ENCODE data around the gene EIF4ENIF1.

The EIF4ENIF1 gene

GRCh38 chr22:31442768-31443489 lies 46.7 kb downstream of the EIF4ENIF1 start:
- CTCF ChIA-PET, result no interaction called here
- no peak for TF ChIP-seq ELF4 (IDR thresholded peaks at IDR 0.05)
- POLR2A ChIA-PET, result no interaction called here
- no peak for DNase-seq (ENCODE audit: extremely low spot score)

DNA sequence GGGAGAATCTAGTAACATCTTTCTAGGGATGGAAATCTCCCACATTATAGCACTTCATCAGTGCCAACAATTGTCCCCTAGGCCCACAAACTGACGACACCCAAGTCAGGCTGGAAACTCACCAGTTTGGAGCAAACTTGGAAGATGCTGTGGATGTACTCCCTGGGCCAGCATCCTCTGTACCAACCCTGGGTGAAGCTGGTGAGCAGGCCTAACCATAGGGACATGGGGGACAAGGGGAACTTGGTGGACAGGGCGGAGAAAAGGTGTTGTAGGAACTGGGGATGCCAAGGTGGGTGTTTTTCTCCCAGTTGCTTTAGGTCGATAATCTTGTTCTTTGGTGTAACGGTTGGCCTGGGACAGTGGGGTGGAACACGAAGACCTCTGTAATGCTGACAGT lies 48.0 kb downstream of the EIF4ENIF1 start:
- no peak for TF ChIP-seq HDGF (IDR thresholded peaks at IDR 0.05; ENCODE audit: borderline replicate concordance)
- TF ChIP-seq ARNT (IDR thresholded peaks at IDR 0.05), result no peak
- no peak for TF ChIP-seq TARDBP (IDR thresholded peaks at IDR 0.05)
- no peak for TF ChIP-seq LEF1 (IDR thresholded peaks at IDR 0.05; ENCODE audit: borderline replicate concordance)
- no peak for TF ChIP-seq SUZ12 (IDR thresholded peaks at IDR 0.05)
- no peak for TF ChIP-seq PKNOX1 (IDR thresholded peaks at IDR 0.05)
- no peak for TF ChIP-seq FOXK2 (IDR thresholded peaks at IDR 0.05)
- TF ChIP-seq FOXA1 (IDR thresholded peaks at IDR 0.05), result no peak
- CTCF ChIA-PET, result no interaction called here
- no peak for DNase-seq (ENCODE audit: extremely low spot score)
- POLR2A ChIA-PET, result no interaction called here

DNA sequence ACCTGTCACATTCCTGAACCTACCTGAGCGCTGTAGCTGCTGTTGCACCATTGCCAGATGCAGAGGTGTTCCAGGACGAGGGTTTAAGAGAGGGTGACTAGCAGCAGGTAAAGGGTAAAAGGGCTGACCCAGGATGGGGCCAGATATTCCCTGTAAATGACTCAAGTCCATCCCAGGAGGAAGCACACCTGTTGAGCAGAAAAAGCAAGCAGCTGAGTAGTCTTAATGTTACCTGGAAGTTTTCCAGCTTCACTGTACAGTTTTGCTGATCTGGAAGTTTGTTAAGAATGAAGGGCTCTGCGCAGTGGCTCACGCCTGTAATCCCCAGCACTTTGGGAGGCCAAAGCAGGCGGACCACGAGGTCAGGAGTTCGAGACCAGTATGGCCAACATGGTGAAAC lies 49.0 kb downstream of the EIF4ENIF1 start:
- POLR2A ChIA-PET, result no interaction called here

GRCh38 chr22:31439808-31440207 lies 49.8 kb downstream of the EIF4ENIF1 start:
- ChIA-PET POLR2A (no interaction called here), CTCF (no interaction called here)
- TF ChIP-seq NFRKB (IDR thresholded peaks at IDR 0.05) (no peak), ZNF384 (IDR thresholded peaks at IDR 0.05) (no peak), CTBP1 (IDR thresholded peaks at IDR 0.05; ENCODE audit: borderline replicate concordance) (no peak), L3MBTL2 (conservative IDR thresholded peaks at IDR 0.05) (no peak), PKNOX1 (IDR thresholded peaks at IDR 0.05) (no peak), FOXK2 (IDR thresholded peaks at IDR 0.05) (no peak), FOXA1 (IDR thresholded peaks at IDR 0.05) (no peak), SUZ12 (IDR thresholded peaks at IDR 0.05) (no peak), ARNT (IDR thresholded peaks at IDR 0.05) (no peak), ELF4 (IDR thresholded peaks at IDR 0.05) (no peak), BHLHE40 (IDR thresholded peaks at IDR 0.05; ENCODE audit: borderline replicate concordance) (no peak), HDGF (IDR thresholded peaks at IDR 0.05; ENCODE audit: borderline replicate concordance) (no peak), LEF1 (IDR thresholded peaks at IDR 0.05; ENCODE audit: borderline replicate concordance) (no peak), SP1 (IDR thresholded peaks at IDR 0.05) (no peak), TARDBP (IDR thresholded peaks at IDR 0.05) (no peak), FOXM1 (IDR thresholded peaks at IDR 0.05; ENCODE audit: borderline replicate concordance) (no peak)
- no peak for DNase-seq (ENCODE audit: extremely low spot score)

More for the DNA sequence above, 49.0 kb downstream of the EIF4ENIF1 start:
- CTCF ChIA-PET, result no interaction called here
- no peak for DNase-seq (ENCODE audit: extremely low spot score)
- TF ChIP-seq LEF1 (IDR thresholded peaks at IDR 0.05; ENCODE audit: borderline replicate concordance) (no peak), TARDBP (IDR thresholded peaks at IDR 0.05) (no peak), HDGF (IDR thresholded peaks at IDR 0.05; ENCODE audit: borderline replicate concordance) (no peak), BHLHE40 (IDR thresholded peaks at IDR 0.05; ENCODE audit: borderline replicate concordance) (no peak), ARNT (IDR thresholded peaks at IDR 0.05) (no peak), FOXM1 (IDR thresholded peaks at IDR 0.05; ENCODE audit: borderline replicate concordance) (no peak), NFRKB (IDR thresholded peaks at IDR 0.05) (no peak), L3MBTL2 (conservative IDR thresholded peaks at IDR 0.05) (no peak), SP1 (IDR thresholded peaks at IDR 0.05) (no peak), CTBP1 (IDR thresholded peaks at IDR 0.05; ENCODE audit: borderline replicate concordance) (no peak), FOXK2 (IDR thresholded peaks at IDR 0.05) (no peak), FOXA1 (IDR thresholded peaks at IDR 0.05) (no peak), SUZ12 (IDR thresholded peaks at IDR 0.05) (no peak), PKNOX1 (IDR thresholded peaks at IDR 0.05) (no peak), ELF4 (IDR thresholded peaks at IDR 0.05) (no peak), ZNF384 (IDR thresholded peaks at IDR 0.05) (no peak)

GRCh38 chr22:31436132-31436531 lies 53.5 kb downstream of the EIF4ENIF1 start:
- POLR2A ChIA-PET, result interaction anchor here (0.9 kb wide), 1 partner anchor 37 kb away, joined by 3 read pairs; the partner anchor contains the start of gene DRG1
- TF ChIP-seq PKNOX1 (IDR thresholded peaks at IDR 0.05), result no peak
- DNase-seq (ENCODE audit: extremely low spot score), result no peak
- CTCF ChIA-PET, result no interaction called here

- no peak for DNase-seq (ENCODE audit: extremely low spot score)
- no peak for TF ChIP-seq SP1 (IDR thresholded peaks at IDR 0.05)
- POLR2A ChIA-PET, result interaction anchor here (0.6 kb wide), 1 partner anchor 113 kb away, joined by 3 read pairs; no protein-coding TSS in a partner anchor
- CTCF ChIA-PET, result interaction anchor here (0.7 kb wide), 1 partner anchor 13 kb away, joined by 4 read pairs; no protein-coding TSS in a partner anchor
Observed at GRCh38 chr22:31431950-31432349, 57.7 kb downstream of the EIF4ENIF1 start.

All from HEK293T (cell line).